ENCODE data around the gene ATM.
"Not testable (repeated sequence)": the region's sequence is repeated elsewhere in the genome, so short reads cannot be mapped to it uniquely, and the experiment has no call there.

The ATM gene

GRCh38 chr11:108286956-108287355, 64.1 kb downstream of the ATM start:
- Histone ChIP-seq H3K4me3 (ENCODE audit: severe bottlenecking) (no peak overlapping the region), H3K9me3 (ENCODE audit: severe bottlenecking) (peaks cover 3% of the 10 kb centered on the region), H3K4me1 (ENCODE audit: insufficient read depth, poor library complexity, severe bottlenecking) (no peaks in the 10 kb centered on the region), H3K27me3 (ENCODE audit: insufficient read depth, poor library complexity, severe bottlenecking) (no peaks in the 10 kb centered on the region), H3K36me3 (ENCODE audit: low read depth) (peaks cover 84% of the 10 kb centered on the region), H3K27ac (ENCODE audit: poor library complexity, severe bottlenecking) (no peak overlapping the region)
- no peak for TF ChIP-seq CTCF (IDR thresholded peaks at IDR 0.05; ENCODE audit: poor library complexity, severe bottlenecking)
- DNase-seq (ENCODE audit: low spot score) (no peak), ATAC-seq (ENCODE audit: low read depth) (no peak)

- H3K27ac ChIP-seq (ENCODE audit: poor library complexity, severe bottlenecking); H3K27me3 ChIP-seq (ENCODE audit: insufficient read depth, poor library complexity, severe bottlenecking); H3K4me3 ChIP-seq (ENCODE audit: severe bottlenecking); H3K4me1 ChIP-seq (ENCODE audit: insufficient read depth, poor library complexity, severe bottlenecking); H3K9me3 ChIP-seq (ENCODE audit: severe bottlenecking); ATAC-seq (ENCODE audit: low read depth); DNase-seq (ENCODE audit: low spot score): not testable (repeated sequence)
- H3K36me3 ChIP-seq (ENCODE audit: low read depth) = peaks cover 82% of the 10 kb centered on the region
Observed at GRCh38 chr11:108289066-108289465, 66.2 kb downstream of the ATM start.

- ATAC-seq (ENCODE audit: low read depth) = no peak
- TF ChIP-seq CTCF (IDR thresholded peaks at IDR 0.05; ENCODE audit: poor library complexity, severe bottlenecking) = no peak
- no peaks in the 10 kb centered on the region for H3K9me3 ChIP-seq (ENCODE audit: severe bottlenecking)
- H3K4me1 ChIP-seq (ENCODE audit: insufficient read depth, poor library complexity, severe bottlenecking) = no peaks in the 10 kb centered on the region
- no peak overlapping the region for H3K4me3 ChIP-seq (ENCODE audit: severe bottlenecking)
- H3K27ac ChIP-seq (ENCODE audit: poor library complexity, severe bottlenecking) = no peak overlapping the region
- DNase-seq (ENCODE audit: low spot score) = no peak
- peaks cover 82% of the 10 kb centered on the region for H3K36me3 ChIP-seq (ENCODE audit: low read depth)
- H3K27me3 ChIP-seq (ENCODE audit: insufficient read depth, poor library complexity, severe bottlenecking) = no peaks in the 10 kb centered on the region
Observed at GRCh38 chr11:108289699-108290098, 66.8 kb downstream of the ATM start.

GRCh38 chr11:108293229-108293628, 70.4 kb downstream of the ATM start:
- peaks cover 86% of the 10 kb centered on the region for H3K36me3 ChIP-seq (ENCODE audit: low read depth)
- TF ChIP-seq CTCF (IDR thresholded peaks at IDR 0.05; ENCODE audit: poor library complexity, severe bottlenecking) = no peak
- H3K9me3 ChIP-seq (ENCODE audit: severe bottlenecking) = no peaks in the 10 kb centered on the region
- DNase-seq (ENCODE audit: low spot score) (no peak), ATAC-seq (ENCODE audit: low read depth) (no peak)
- no peak overlapping the region for H3K27ac ChIP-seq (ENCODE audit: poor library complexity, severe bottlenecking)
- no peaks in the 10 kb centered on the region for H3K27me3 ChIP-seq (ENCODE audit: insufficient read depth, poor library complexity, severe bottlenecking)
- H3K4me3 ChIP-seq (ENCODE audit: severe bottlenecking) = no peak overlapping the region
- H3K4me1 ChIP-seq (ENCODE audit: insufficient read depth, poor library complexity, severe bottlenecking) = no peaks in the 10 kb centered on the region

GRCh38 chr11:108302121-108302785, 79.4 kb downstream of the ATM start:
- ATAC-seq (ENCODE audit: low read depth) (no peak), DNase-seq (ENCODE audit: low spot score) (no peak)
- Histone ChIP-seq H3K9me3 (ENCODE audit: severe bottlenecking) (no peaks in the 10 kb centered on the region), H3K36me3 (ENCODE audit: low read depth) (peaks cover 78% of the 10 kb centered on the region), H3K27ac (ENCODE audit: poor library complexity, severe bottlenecking) (no peak overlapping the region), H3K4me1 (ENCODE audit: insufficient read depth, poor library complexity, severe bottlenecking) (no peaks in the 10 kb centered on the region), H3K4me3 (ENCODE audit: severe bottlenecking) (no peak overlapping the region), H3K27me3 (ENCODE audit: insufficient read depth, poor library complexity, severe bottlenecking) (no peaks in the 10 kb centered on the region)
- no peak for TF ChIP-seq CTCF (IDR thresholded peaks at IDR 0.05; ENCODE audit: poor library complexity, severe bottlenecking)

All from RWPE2 (cell line).